K562 (cell line): ENCODE measurements around the gene C19orf85. TPM values are rescaled to one million over a fixed set of nuclear protein-coding genes. Genes with fewer than 3 reads are reported as not detected.

Experiments
- ATAC-seq: fragments of 200-7000 bp; cut with Tn5 transposase; 3 replicates; pipeline ENCODE4 v1.9.1; 2020; ENCODE audit warnings: moderate library complexity
- BruUV-seq: library from RNA; stranded (reverse); fragments of 400-500 nt; replicated peaks from 2 replicates; lab custom pipeline; 2021; lab: Mats Ljungman, UMichigan
- CTCF ChIA-PET: fragments of 300-600 bp; formaldehyde crosslinking; extraction: SDS; loops from one replicate; lab custom pipeline; 2021; ENCODE audit warnings: low intra/inter-chr PET ratio; lab: Yijun Ruan, JAX
- POLR2A ChIA-PET: fragments of 300-600, 350-650 bp; sonication (Branson Sonifier 250); formaldehyde crosslinking; extraction: SDS; loops from one replicate; lab custom pipeline; 2021; ENCODE audit warnings: antibody characterized with exemption, inconsistent platforms; lab: Yijun Ruan, JAX
- DNase-seq, 4 experiments: peaks; one replicate each; pipeline versions ENCODE4 v3.0.0 to v3.0.0-alpha.2; 2011 to 2018; ENCODE audit warnings: low spot score in 3 of 4, mixed read lengths in 3 of 4; ENCODE audit errors: extremely low read depth in 1 of 4
- FAIRE-seq: peaks from 2 replicates; lab custom pipeline; 2011; peaks lifted over from hg19 to GRCh38; lab: Jason Lieb, UNC
- H2AFZ ChIP-seq: 2 replicates; pipeline ENCODE4 v1.6.0; 2011; ENCODE audit warnings: low read depth, low read length, control low read depth, inconsistent platforms
- H3K27ac ChIP-seq: fragments of 200-600 bp; 3 replicates; pipeline ENCODE4 v1.8.0; 2011; ENCODE audit warnings: low read depth, mild to moderate bottlenecking, control low read depth, inconsistent platforms, low read length, moderate library complexity, mixed read lengths; ENCODE audit errors: extremely low read depth
- H3K27me3 ChIP-seq, 2 experiments: fragments of 300-600 bp in 1 of 2; 2 replicates in 1 of 2; 3 replicates in 1 of 2; pipeline versions ENCODE4 v1.6.0 to v1.8.0; 2011; ENCODE audit warnings: inconsistent platforms in 2 of 2, low read length in 2 of 2, mild to moderate bottlenecking in 1 of 2, mixed read lengths in 1 of 2, moderate library complexity in 1 of 2; ENCODE audit not compliant: control insufficient read depth in 2 of 2, insufficient read depth in 2 of 2
- H3K36me3 ChIP-seq: fragments of 300-600 bp; 3 replicates; pipeline ENCODE4 v1.8.0; 2011; ENCODE audit warnings: mild to moderate bottlenecking, low read length, inconsistent platforms; ENCODE audit not compliant: control insufficient read depth, insufficient read depth
- H3K4me1 ChIP-seq, 2 experiments: fragments of 200-600 bp in 1 of 2; replicated peaks in 1 of 2; 2 replicates in 1 of 2; 3 replicates in 1 of 2; pipeline versions ENCODE4 v1.5.1 to v1.8.0; 2011; ENCODE audit warnings: inconsistent platforms in 2 of 2, low read length in 2 of 2, mild to moderate bottlenecking in 1 of 2, mixed read lengths in 1 of 2, moderate library complexity in 1 of 2; ENCODE audit not compliant: control insufficient read depth in 2 of 2, insufficient read depth in 2 of 2
- H3K4me2 ChIP-seq: 2 replicates; pipeline ENCODE4 v1.6.1; 2011; ENCODE audit warnings: low read length, control low read depth, inconsistent platforms, mixed read lengths; ENCODE audit not compliant: insufficient read depth
- H3K4me3 ChIP-seq: fragments of 200-600 bp; sonication (generic), shearing (Covaris generic); 2 replicates; pipeline ENCODE4 v1.5.1; 2016; ENCODE audit warnings: control low read depth, inconsistent platforms
- H3K79me2 ChIP-seq: fragments of 200-600 bp; 3 replicates; pipeline ENCODE4 v1.8.0; 2011; ENCODE audit warnings: low read length, inconsistent platforms; ENCODE audit not compliant: control insufficient read depth, insufficient read depth
- H3K9ac ChIP-seq, 2 experiments: 2 replicates each; pipeline versions ENCODE4 v1.6.0 to v1.6.1; 2011; ENCODE audit warnings: low read depth in 2 of 2, low read length in 2 of 2, control low read depth in 1 of 2, inconsistent platforms in 1 of 2, mild to moderate bottlenecking in 1 of 2, mixed read lengths in 1 of 2; ENCODE audit not compliant: insufficient read depth in 1 of 2
- H3K9me1 ChIP-seq: one replicate; pipeline ENCODE4 v1.6.0; 2011; ENCODE audit warnings: inconsistent platforms, mild to moderate bottlenecking, low read length, moderate library complexity; ENCODE audit not compliant: control insufficient read depth, insufficient read depth
- H3K9me3 ChIP-seq: replicated peaks from 2 replicates; pipeline ENCODE4 v1.5.1; 2011; ENCODE audit warnings: low read depth, low read length, inconsistent platforms; ENCODE audit not compliant: control insufficient read depth, insufficient read depth
- H4K20me1 ChIP-seq: replicated peaks from 2 replicates; pipeline ENCODE4 v1.6.1; 2011; ENCODE audit warnings: low read length, inconsistent platforms, mixed read lengths; ENCODE audit not compliant: control insufficient read depth, insufficient read depth
- ADNP ChIP-seq: fragments of 200-800 bp; sonication (Bioruptor generic); IDR thresholded peaks from 2 replicates; pipeline ENCODE4 v1.6.1; 2016; ENCODE audit warnings: missing genetic modification characterization, missing compliant biosample characterization
- ARNT ChIP-seq, 2 experiments: fragments of 450-650 bp; IDR thresholded peaks; 2 replicates each; pipeline ENCODE4 v1.6.1; 2016; ENCODE audit warnings: mild to moderate bottlenecking in 1 of 2
- BCOR ChIP-seq: fragments of 450-650 bp; IDR thresholded peaks from 2 replicates; pipeline ENCODE4 v1.6.1; 2016
- HDAC2 ChIP-seq: fragments of 450-650 bp; IDR thresholded peaks from 2 replicates; pipeline ENCODE4 v1.6.1; 2016; ENCODE audit warnings: mild to moderate bottlenecking
- HIVEP1 ChIP-seq: fragments of 250-450 bp; sonication (Bioruptor Pico); IDR thresholded peaks from 2 replicates; pipeline ENCODE4 v1.4.0; 2020; ENCODE audit warnings: mild to moderate bottlenecking
- KDM1A ChIP-seq, 2 experiments: fragments of 450-650 bp; IDR thresholded peaks; 2 replicates each; pipeline ENCODE4 v1.6.1; 2016; ENCODE audit warnings: mild to moderate bottlenecking in 2 of 2
- POLR2G ChIP-seq: fragments of 200-400 bp; formaldehyde crosslinking; IDR thresholded peaks from 2 replicates; pipeline ENCODE4 v1.6.1; 2017; ENCODE audit warnings: low read depth, mild to moderate bottlenecking, antibody characterized with exemption, low read length, moderate library complexity
- RBM25 ChIP-seq: fragments of 200-400 bp; formaldehyde crosslinking; IDR thresholded peaks from 2 replicates; pipeline ENCODE4 v1.6.1; 2018; ENCODE audit warnings: low read length, low read depth, moderate library complexity; ENCODE audit not compliant: severe bottlenecking
- SMARCA5 ChIP-seq: fragments of 450-650 bp; IDR thresholded peaks from 2 replicates; pipeline ENCODE4 v1.6.1; 2016
- STAT5A ChIP-seq: IDR thresholded peaks from 2 replicates; pipeline ENCODE4 v1.6.1; 2012; ENCODE audit warnings: low read length, inconsistent platforms, borderline replicate concordance
- TRIM24 ChIP-seq, 2 experiments: fragments of 450-650 bp; IDR thresholded peaks; 2 replicates each; pipeline ENCODE4 v1.6.1; 2016
- ZFP36 ChIP-seq: fragments of 150-350 bp; IDR thresholded peaks from 2 replicates; pipeline ENCODE4 v1.6.1; 2018; ENCODE audit warnings: low read length, low read depth; ENCODE audit not compliant: partially characterized antibody
- ZNF224 ChIP-seq: sonication (generic); formaldehyde crosslinking; IDR thresholded peaks from 2 replicates; pipeline ENCODE4 v1.8.0; 2022; ENCODE audit warnings: mild to moderate bottlenecking, missing genetic modification reagents
- WGBS: fragments of 100-300 bp; shearing (Covaris generic); methylation state at CpG from one replicate; pipeline ENCODE4 v1.1.6; 2016; ENCODE audit warnings: low coverage, mixed read lengths; ENCODE audit not compliant: insufficient coverage; ENCODE audit errors: missing lambda C conversion rate; 5-methylcytosine and 5-hydroxymethylcytosine counted together
- in situ Hi-C: fragments of 300-500 bp; cut with MboI; formaldehyde crosslinking; loops from 4 replicates; pipeline ENCODE4 v1.15.0; 2018; ENCODE audit warnings: inconsistent platforms, mixed read lengths
- intact Hi-C: fragments of 100-400 bp; cut with micrococcal nuclease; formaldehyde crosslinking; loops from 2 replicates; pipeline ENCODE4 v1.14.2; 2022
- polyA plus RNA-seq, 8 experiments: library from polyadenylated mRNA; depleted of rRNA in 4 of 8; stranded (reverse) in 5 of 8; unstranded in 3 of 8; fragments of >200 nt; fragmentation: Nextera tagmentation in 2 of 8; fragmentation: Illumina TruSeq in 1 of 8; extraction: Ambion mirVana in 2 of 8; extraction: Trizol in 1 of 8; gene quantifications; 2 replicates each; pipeline versions ENCODE4 v1.2.1 to v1.2.3, GENCODE V29; 2011 to 2014; ENCODE audit warnings: inconsistent platforms in 1 of 8, missing spikeins in 1 of 8
- total RNA-seq, 7 experiments: library from RNA; depleted of rRNA in 6 of 7; stranded (reverse); fragments of >200 nt in 6 of 7; fragmentation: Illumina TruSeq in 2 of 7; extraction: Trizol in 2 of 7; gene quantifications; 2 replicates each; pipeline versions ENCODE4 v1.2.1 to v1.2.3, GENCODE V29; 2011 to 2021; ENCODE audit warnings: low replicate concordance in 1 of 7

The C19orf85 gene
- total and polyA plus RNA-seq, 9 of the 15 experiments (the other 6 are each of a cell fraction or from before 2014, with no cell fraction given), result not detected

- no peak for ATAC-seq
- Histone ChIP-seq H3K4me2 (no peak overlapping the region), H3K9ac (0 out of 4 replicates have a peak overlapping the region, but pooled peaks of 1 of the 2 experiments have one; percentile 43), H3K27me3 (no peaks in the 10 kb centered on the region), H4K20me1 (no peaks in the 10 kb centered on the region), H3K4me3 (no peak overlapping the region), H3K27ac (no peak overlapping the region), H3K9me1 (no peaks in the 10 kb centered on the region), H3K4me1 (peaks cover 4 to 22% of the 10 kb centered on the region in 2 experiments; a peak in 4 of 5 replicates), H3K79me2 (no peaks in the 10 kb centered on the region), H3K36me3 (no peaks in the 10 kb centered on the region), H3K9me3 (no peaks in the 10 kb centered on the region; the same call in 1 of the 2 replicates), H2AFZ (no peak overlapping the region)
- no peak for DNase-seq
- 75% methylated on average over 16 of the region's 26 CpGs for WGBS
- TF ChIP-seq ARNT (IDR thresholded peaks at IDR 0.05), result no peak
- TF ChIP-seq TRIM24 (IDR thresholded peaks at IDR 0.05), result no peak
- peak; percentile 29; the same call in 1 of the 2 replicates for TF ChIP-seq POLR2G
- no peak for TF ChIP-seq ZNF224 (CRISPR knock-in tag)
- BruUV-seq, result no TSS peak
- in situ Hi-C loops (no loop called here), intact Hi-C loops (loop anchor here (10.0 kb wide), 1 partner anchor 346 kb away; the partner anchor contains the start of gene TNNI3)
- FAIRE-seq, result no peak
- ChIA-PET POLR2A (interaction anchor here (0.7 to 1.8 kb wide), 3 partner anchors 8 to 840 kb away, joined by 3 to 5 read pairs (median 5); no protein-coding TSS in a partner anchor), CTCF (no interaction called here)
Measured at GRCh38 chr19:55500368-55500952, 35.9 kb upstream of the C19orf85 start.

GRCh38 chr19:55498246-55498840, 33.8 kb upstream of the C19orf85 start:
- CTCF ChIA-PET, result no interaction called here
- H3K9me1 ChIP-seq, result no peaks in the 10 kb centered on the region
- in situ Hi-C loops (no loop called here), intact Hi-C loops (no loop called here)
- FAIRE-seq, result peak; percentile 48
- H3K27me3 ChIP-seq, result no peaks in the 10 kb centered on the region
- H4K20me1 ChIP-seq, result no peaks in the 10 kb centered on the region
- H2AFZ ChIP-seq, result no peak overlapping the region
- H3K4me3 ChIP-seq, result no peak overlapping the region
- H3K9ac ChIP-seq, result no peak overlapping the region; a peak in 1 of 4 replicates
- POLR2A ChIA-PET, result interaction anchor here (0.6 to 2.6 kb wide), 5 partner anchors 8 to 108 kb away, joined by 3 to 15 read pairs (median 5); partner anchors contain the start of genes NAT14 and SSC5D
- no peak overlapping the region for H3K27ac ChIP-seq
- DNase-seq, result no peak
- H3K36me3 ChIP-seq, result no peaks in the 10 kb centered on the region
- ATAC-seq, result no peak
- WGBS, result 32% methylated on average over 2 of the region's 2 CpGs
- peak; percentile 26 to 57; a peak in 3 of 4 replicates for TF ChIP-seq KDM1A (IDR thresholded peaks at IDR 0.05)
- peak; percentile 82 for TF ChIP-seq RBM25
- TF ChIP-seq SMARCA5, result peak; percentile 63; the same call in 1 of the 2 replicates
- peak; percentile 90 for TF ChIP-seq ZFP36
- TF ChIP-seq STAT5A, result no peak
- no peak for TF ChIP-seq HIVEP1 (CRISPR knock-in tag)
- TF ChIP-seq BCOR, result peak; percentile 87
- peak; percentile 55; the same call in 1 of the 2 replicates for TF ChIP-seq ADNP (tag)
- peak; percentile 36; the same call in 1 of the 2 replicates for TF ChIP-seq HDAC2
- no peak overlapping the region for H3K4me2 ChIP-seq
- no peaks in the 10 kb centered on the region for H3K79me2 ChIP-seq
- H3K4me1 ChIP-seq, result peaks cover 14 to 26% of the 10 kb centered on the region in 2 experiments
- BruUV-seq, result no TSS peak
- no peaks in the 10 kb centered on the region; the same call in 1 of the 2 replicates for H3K9me3 ChIP-seq
